ENCODE data around the gene SEZ6. TPM values are rescaled to one million over a fixed set of nuclear protein-coding genes. Genes with fewer than 3 reads are reported as not detected.

Gene SEZ6, protein sequence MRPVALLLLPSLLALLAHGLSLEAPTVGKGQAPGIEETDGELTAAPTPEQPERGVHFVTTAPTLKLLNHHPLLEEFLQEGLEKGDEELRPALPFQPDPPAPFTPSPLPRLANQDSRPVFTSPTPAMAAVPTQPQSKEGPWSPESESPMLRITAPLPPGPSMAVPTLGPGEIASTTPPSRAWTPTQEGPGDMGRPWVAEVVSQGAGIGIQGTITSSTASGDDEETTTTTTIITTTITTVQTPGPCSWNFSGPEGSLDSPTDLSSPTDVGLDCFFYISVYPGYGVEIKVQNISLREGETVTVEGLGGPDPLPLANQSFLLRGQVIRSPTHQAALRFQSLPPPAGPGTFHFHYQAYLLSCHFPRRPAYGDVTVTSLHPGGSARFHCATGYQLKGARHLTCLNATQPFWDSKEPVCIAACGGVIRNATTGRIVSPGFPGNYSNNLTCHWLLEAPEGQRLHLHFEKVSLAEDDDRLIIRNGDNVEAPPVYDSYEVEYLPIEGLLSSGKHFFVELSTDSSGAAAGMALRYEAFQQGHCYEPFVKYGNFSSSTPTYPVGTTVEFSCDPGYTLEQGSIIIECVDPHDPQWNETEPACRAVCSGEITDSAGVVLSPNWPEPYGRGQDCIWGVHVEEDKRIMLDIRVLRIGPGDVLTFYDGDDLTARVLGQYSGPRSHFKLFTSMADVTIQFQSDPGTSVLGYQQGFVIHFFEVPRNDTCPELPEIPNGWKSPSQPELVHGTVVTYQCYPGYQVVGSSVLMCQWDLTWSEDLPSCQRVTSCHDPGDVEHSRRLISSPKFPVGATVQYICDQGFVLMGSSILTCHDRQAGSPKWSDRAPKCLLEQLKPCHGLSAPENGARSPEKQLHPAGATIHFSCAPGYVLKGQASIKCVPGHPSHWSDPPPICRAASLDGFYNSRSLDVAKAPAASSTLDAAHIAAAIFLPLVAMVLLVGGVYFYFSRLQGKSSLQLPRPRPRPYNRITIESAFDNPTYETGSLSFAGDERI
- total RNA-seq: not detected

- ATAC-seq (peak; percentile 93), DNase-seq (peak; percentile 75 to 84 (median 80))
- no peaks in the 10 kb centered on the region for H3K36me3 ChIP-seq (replicated peaks in 1 of 2; ENCODE audit: insufficient read depth in 1 of 2, low read depth in 2 of 2)
- H3K27ac ChIP-seq: no peak within 1 kb of the TSS
- intact Hi-C loops (cut with DNase I): no loop called here
- H3K4me1 ChIP-seq: peaks cover 14% of the 10 kb centered on the region
- peaks cover 0 to 20% of the 10 kb centered on the region in 2 donors for H3K27me3 ChIP-seq
- 3 to 16% methylated on average over 10 to 38 of the region's 43 CpGs for WGBS, 2 donors
- no peak for TF ChIP-seq POLR2A (IDR thresholded peaks at IDR 0.05)
- TF ChIP-seq, protein P1, sequence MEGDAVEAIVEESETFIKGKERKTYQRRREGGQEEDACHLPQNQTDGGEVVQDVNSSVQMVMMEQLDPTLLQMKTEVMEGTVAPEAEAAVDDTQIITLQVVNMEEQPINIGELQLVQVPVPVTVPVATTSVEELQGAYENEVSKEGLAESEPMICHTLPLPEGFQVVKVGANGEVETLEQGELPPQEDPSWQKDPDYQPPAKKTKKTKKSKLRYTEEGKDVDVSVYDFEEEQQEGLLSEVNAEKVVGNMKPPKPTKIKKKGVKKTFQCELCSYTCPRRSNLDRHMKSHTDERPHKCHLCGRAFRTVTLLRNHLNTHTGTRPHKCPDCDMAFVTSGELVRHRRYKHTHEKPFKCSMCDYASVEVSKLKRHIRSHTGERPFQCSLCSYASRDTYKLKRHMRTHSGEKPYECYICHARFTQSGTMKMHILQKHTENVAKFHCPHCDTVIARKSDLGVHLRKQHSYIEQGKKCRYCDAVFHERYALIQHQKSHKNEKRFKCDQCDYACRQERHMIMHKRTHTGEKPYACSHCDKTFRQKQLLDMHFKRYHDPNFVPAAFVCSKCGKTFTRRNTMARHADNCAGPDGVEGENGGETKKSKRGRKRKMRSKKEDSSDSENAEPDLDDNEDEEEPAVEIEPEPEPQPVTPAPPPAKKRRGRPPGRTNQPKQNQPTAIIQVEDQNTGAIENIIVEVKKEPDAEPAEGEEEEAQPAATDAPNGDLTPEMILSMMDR (IDR thresholded peaks at IDR 0.05): peak in 4 of 7 experiments; percentile 18 to 51 (median 33)
- no peaks in the 10 kb centered on the region for H3K9me3 ChIP-seq
- no peak within 1 kb of the TSS for H3K4me3 ChIP-seq
Measured at GRCh38 chr17:29005936-29006511, at the start of gene SEZ6. SEZ6 (minus strand) TSS chr17:29006033; CDS start chr17:29005869, 164 bp downstream.

GRCh38 chr17:29054835-29055234, 49.0 kb upstream of the SEZ6 start:
- H3K27ac ChIP-seq: no peak overlapping the region
- H3K4me1 ChIP-seq: no peaks in the 10 kb centered on the region
- intact Hi-C loops (cut with DNase I): no loop called here
- H3K27me3 ChIP-seq: no peaks in the 10 kb centered on the region
- TF ChIP-seq, protein P1 (IDR thresholded peaks at IDR 0.05): no peak
- TF ChIP-seq POLR2A (IDR thresholded peaks at IDR 0.05): no peak
- no peaks in the 10 kb centered on the region for H3K36me3 ChIP-seq (replicated peaks in 1 of 2; ENCODE audit: insufficient read depth in 1 of 2, low read depth in 2 of 2)
- H3K4me3 ChIP-seq: no peak overlapping the region
- no peaks in the 10 kb centered on the region for H3K9me3 ChIP-seq
- no peak for ATAC-seq
- peak in 3 of 4 donors; percentile 18 to 24 (median 24) for DNase-seq
- 64% methylated on average over 10 of the region's 10 CpGs; no CpG with 5 or more reads in 1 of the 2 donors for WGBS, 2 donors

DNA sequence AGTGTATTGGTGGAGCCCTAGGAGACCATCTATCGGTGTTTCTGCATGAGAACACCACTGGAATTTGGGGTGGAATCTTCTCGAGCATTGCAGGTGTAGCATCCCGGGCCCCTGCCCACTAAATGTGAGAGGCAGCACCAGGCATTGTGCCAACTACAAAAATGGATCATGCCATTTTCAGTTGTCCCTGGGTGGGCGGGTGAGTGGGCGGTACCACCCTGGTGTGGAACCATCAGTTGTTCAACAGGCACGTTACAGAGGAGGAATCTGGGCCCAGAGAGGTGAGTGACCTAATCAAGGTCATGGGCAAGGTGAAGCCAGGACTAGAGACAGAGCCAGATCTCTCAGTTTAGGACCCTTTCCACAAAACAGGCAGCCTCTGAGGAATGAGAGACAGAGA, 45.9 kb upstream of the SEZ6 start:
- Histone ChIP-seq H3K4me3 (no peak overlapping the region), H3K9me3 (no peaks in the 10 kb centered on the region), H3K36me3 (replicated peaks in 1 of 2; ENCODE audit: insufficient read depth in 1 of 2, low read depth in 2 of 2) (no peaks in the 10 kb centered on the region), H3K27me3 (no peaks in the 10 kb centered on the region), H3K27ac (no peak overlapping the region), H3K4me1 (no peaks in the 10 kb centered on the region)
- TF ChIP-seq, protein P1 (IDR thresholded peaks at IDR 0.05): no peak
- no peak for TF ChIP-seq POLR2A (IDR thresholded peaks at IDR 0.05)
- intact Hi-C loops (cut with DNase I): no loop called here
- ATAC-seq (no peak), DNase-seq (no peak)
- 73 to 88% methylated on average over 6 of the region's 6 CpGs for WGBS, 2 donors

- H3K4me1 ChIP-seq: no peaks in the 10 kb centered on the region
- DNase-seq (no peak), ATAC-seq (no peak)
- no peak overlapping the region for H3K4me3 ChIP-seq
- H3K27ac ChIP-seq: no peak overlapping the region
- intact Hi-C loops (cut with DNase I): no loop called here
- no peaks in the 10 kb centered on the region for H3K36me3 ChIP-seq (replicated peaks in 1 of 2; ENCODE audit: insufficient read depth in 1 of 2, low read depth in 2 of 2)
- no peaks in the 10 kb centered on the region for H3K9me3 ChIP-seq
- TF ChIP-seq, protein P1 (IDR thresholded peaks at IDR 0.05): no peak
- no peak for TF ChIP-seq POLR2A (IDR thresholded peaks at IDR 0.05)
- 87 to 89% methylated on average over 12 of the region's 12 CpGs for WGBS, 2 donors
- H3K27me3 ChIP-seq: no peaks in the 10 kb centered on the region
Measured at GRCh38 chr17:29051194-29051593, 45.4 kb upstream of the SEZ6 start.
